Measurements from ENCODE around the gene MICAL3. TPM values are rescaled to one million over a fixed set of nuclear protein-coding genes. Genes with fewer than 3 reads are reported as not detected.

Gene MICAL3
- total and polyA plus RNA-seq, 2 donors from 2014 or later: 5.0 to 99.4 TPM

GRCh38 chr22:17746916-17747315 is 277.4 kb downstream of the MICAL3 start:
- TF ChIP-seq, protein P1, sequence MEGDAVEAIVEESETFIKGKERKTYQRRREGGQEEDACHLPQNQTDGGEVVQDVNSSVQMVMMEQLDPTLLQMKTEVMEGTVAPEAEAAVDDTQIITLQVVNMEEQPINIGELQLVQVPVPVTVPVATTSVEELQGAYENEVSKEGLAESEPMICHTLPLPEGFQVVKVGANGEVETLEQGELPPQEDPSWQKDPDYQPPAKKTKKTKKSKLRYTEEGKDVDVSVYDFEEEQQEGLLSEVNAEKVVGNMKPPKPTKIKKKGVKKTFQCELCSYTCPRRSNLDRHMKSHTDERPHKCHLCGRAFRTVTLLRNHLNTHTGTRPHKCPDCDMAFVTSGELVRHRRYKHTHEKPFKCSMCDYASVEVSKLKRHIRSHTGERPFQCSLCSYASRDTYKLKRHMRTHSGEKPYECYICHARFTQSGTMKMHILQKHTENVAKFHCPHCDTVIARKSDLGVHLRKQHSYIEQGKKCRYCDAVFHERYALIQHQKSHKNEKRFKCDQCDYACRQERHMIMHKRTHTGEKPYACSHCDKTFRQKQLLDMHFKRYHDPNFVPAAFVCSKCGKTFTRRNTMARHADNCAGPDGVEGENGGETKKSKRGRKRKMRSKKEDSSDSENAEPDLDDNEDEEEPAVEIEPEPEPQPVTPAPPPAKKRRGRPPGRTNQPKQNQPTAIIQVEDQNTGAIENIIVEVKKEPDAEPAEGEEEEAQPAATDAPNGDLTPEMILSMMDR (IDR thresholded peaks at IDR 0.05; ENCODE audit: borderline replicate concordance, extremely low read depth, insufficient read depth): no peak
- Histone ChIP-seq H3K27me3 (ENCODE audit: control insufficient read depth, insufficient read depth, low read length) (no peaks in the 10 kb centered on the region), H3K4me3 (ENCODE audit: low read length in 3 of 3) (no peak overlapping the region), H3K9me3 (ENCODE audit: control insufficient read depth in 2 of 3, insufficient read depth in 1 of 3, low read length in 3 of 3) (no peaks in the 10 kb centered on the region), H3K9ac (ENCODE audit: low read length in 3 of 3) (no peak overlapping the region), H3K27ac (ENCODE audit: low read depth in 2 of 2, low read length in 2 of 2) (no peak overlapping the region), H3K36me3 (ENCODE audit: control insufficient read depth in 2 of 3, insufficient read depth in 3 of 3, low read length in 3 of 3) (no peaks in the 10 kb centered on the region), H3K4me1 (ENCODE audit: control insufficient read depth in 2 of 3, insufficient read depth in 2 of 3, low read depth in 1 of 3, low read length in 3 of 3) (no peaks in the 10 kb centered on the region)
- FAIRE-seq (no peak), DNase-seq (no peak)
- intact Hi-C loops (cut with DNase I): no loop called here

DNA sequence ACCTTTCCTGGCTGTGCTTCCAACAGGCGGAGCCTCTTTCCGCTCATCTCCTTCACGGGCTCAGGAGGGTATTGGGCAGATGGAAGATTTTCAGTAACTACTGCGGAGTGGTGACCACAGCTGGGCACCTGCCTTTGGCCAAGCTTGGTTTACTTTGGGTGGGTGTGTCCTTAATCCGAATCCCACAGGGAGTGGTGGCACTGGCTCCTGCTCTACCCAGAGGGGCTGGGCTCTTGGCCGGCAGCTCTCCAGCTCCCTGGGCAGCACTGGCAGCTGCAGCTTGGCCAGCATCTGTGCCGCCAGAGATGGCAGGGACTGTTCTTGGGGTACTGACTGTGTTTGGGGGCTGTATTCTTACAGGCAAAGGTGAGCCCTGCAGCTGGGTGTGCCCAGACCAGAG is 279.9 kb downstream of the MICAL3 start:
- DNase-seq (no peak), FAIRE-seq (no peak)
- no peak overlapping the region for H3K9ac ChIP-seq (ENCODE audit: low read length in 3 of 3)
- H3K4me3 ChIP-seq (ENCODE audit: low read length in 3 of 3): no peak overlapping the region
- H3K4me1 ChIP-seq (ENCODE audit: control insufficient read depth in 2 of 3, insufficient read depth in 2 of 3, low read depth in 1 of 3, low read length in 3 of 3): no peaks in the 10 kb centered on the region
- no peaks in the 10 kb centered on the region for H3K36me3 ChIP-seq (ENCODE audit: control insufficient read depth in 2 of 3, insufficient read depth in 3 of 3, low read length in 3 of 3)
- TF ChIP-seq, protein P1 (IDR thresholded peaks at IDR 0.05; ENCODE audit: borderline replicate concordance, extremely low read depth, insufficient read depth): no peak
- H3K27me3 ChIP-seq (ENCODE audit: control insufficient read depth, insufficient read depth, low read length): no peaks in the 10 kb centered on the region
- H3K9me3 ChIP-seq (ENCODE audit: control insufficient read depth in 2 of 3, insufficient read depth in 1 of 3, low read length in 3 of 3): no peaks in the 10 kb centered on the region
- no peak overlapping the region for H3K27ac ChIP-seq (ENCODE audit: low read depth in 2 of 2, low read length in 2 of 2)
- intact Hi-C loops (cut with DNase I): no loop called here

DNA sequence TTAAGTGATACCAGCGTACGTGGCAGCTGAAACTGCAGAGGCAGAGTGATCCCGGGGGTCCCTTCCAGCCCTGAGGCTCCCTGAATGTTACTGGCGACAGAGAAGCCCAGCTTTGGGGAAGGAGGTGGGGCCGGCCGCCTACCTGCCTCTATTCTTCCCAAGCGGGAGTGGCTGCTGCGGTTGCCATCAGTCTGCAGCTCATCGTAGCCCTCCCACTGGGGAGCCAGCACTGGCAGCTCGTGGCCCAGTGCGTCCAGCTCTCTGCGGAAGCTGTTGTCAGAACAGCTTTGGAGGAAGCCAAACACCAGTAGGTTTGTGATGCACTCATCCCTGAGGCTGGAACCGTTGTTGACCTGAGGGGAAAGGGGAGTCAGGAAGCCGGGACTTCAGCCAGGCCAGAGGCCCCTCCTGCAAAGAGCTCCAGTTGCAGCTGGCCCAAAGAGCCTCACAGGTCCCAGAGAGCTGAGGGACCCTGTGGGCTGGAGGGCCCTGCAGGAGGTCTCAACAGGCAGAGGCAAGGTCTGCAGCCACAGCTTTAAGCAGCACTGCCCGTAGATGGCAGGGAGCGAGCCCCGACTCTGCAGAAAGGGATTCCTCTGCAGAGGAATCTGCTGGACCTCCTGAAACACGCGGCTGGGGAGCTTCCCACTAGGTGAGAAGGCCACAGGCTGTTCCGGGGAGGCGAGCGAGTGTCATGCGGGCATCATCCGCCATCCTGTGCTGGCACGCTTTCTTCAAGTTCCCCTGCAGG is 280.5 kb downstream of the MICAL3 start:
- no peaks in the 10 kb centered on the region for H3K27me3 ChIP-seq (ENCODE audit: control insufficient read depth, insufficient read depth, low read length)
- H3K9ac ChIP-seq (ENCODE audit: low read length in 3 of 3): no peak overlapping the region
- intact Hi-C loops (cut with DNase I): no loop called here
- no peak overlapping the region for H3K27ac ChIP-seq (ENCODE audit: low read depth in 2 of 2, low read length in 2 of 2)
- H3K9me3 ChIP-seq (ENCODE audit: control insufficient read depth in 2 of 3, insufficient read depth in 1 of 3, low read length in 3 of 3): no peaks in the 10 kb centered on the region
- TF ChIP-seq, protein P1 (IDR thresholded peaks at IDR 0.05; ENCODE audit: borderline replicate concordance, extremely low read depth, insufficient read depth): no peak
- H3K4me3 ChIP-seq (ENCODE audit: low read length in 3 of 3): no peak overlapping the region
- no peaks in the 10 kb centered on the region for H3K36me3 ChIP-seq (ENCODE audit: control insufficient read depth in 2 of 3, insufficient read depth in 3 of 3, low read length in 3 of 3)
- DNase-seq: no peak
- FAIRE-seq: no peak
- no peaks in the 10 kb centered on the region for H3K4me1 ChIP-seq (ENCODE audit: control insufficient read depth in 2 of 3, insufficient read depth in 2 of 3, low read depth in 1 of 3, low read length in 3 of 3)
